HepG2 (cell line): Measurements from ENCODE around the gene WFDC5.

Source experiments
- ELF1 ChIP-seq: sonication (generic); formaldehyde crosslinking; IDR thresholded peaks from 2 replicates; pipeline ENCODE4 v1.4.0; 2020; ENCODE audit warnings: missing genetic modification reagents
- GABPB1 ChIP-seq: IDR thresholded peaks from 2 replicates; pipeline ENCODE4 v1.6.1; 2016; ENCODE audit warnings: mild to moderate bottlenecking, missing genetic modification reagents, moderate library complexity, missing compliant biosample characterization
- POLR2AphosphoS5 ChIP-seq: IDR thresholded peaks from 2 replicates; pipeline ENCODE4 v1.6.1; 2012; ENCODE audit warnings: low read depth, low read length
- RFX5 ChIP-seq: IDR thresholded peaks from 2 replicates; pipeline ENCODE4 v1.6.1; 2011; ENCODE audit warnings: low read depth, low read length, improper control_type of control experiment
- TARDBP ChIP-seq: sonication (generic); formaldehyde crosslinking; IDR thresholded peaks from 2 replicates; pipeline ENCODE4 v1.8.0; 2022; ENCODE audit warnings: mild to moderate bottlenecking, missing genetic modification reagents
- TF ChIP-seq, protein P1 (sequence below): sonication (generic); formaldehyde crosslinking; IDR thresholded peaks from 2 replicates; pipeline ENCODE4 v1.5.0; 2020; ENCODE audit warnings: missing genetic modification reagents
- TF ChIP-seq, protein P2 (sequence below): sonication (generic); formaldehyde crosslinking; IDR thresholded peaks from 2 replicates; pipeline ENCODE4 v1.5.0; 2020; ENCODE audit warnings: mild to moderate bottlenecking, missing genetic modification reagents, moderate library complexity

DNA sequence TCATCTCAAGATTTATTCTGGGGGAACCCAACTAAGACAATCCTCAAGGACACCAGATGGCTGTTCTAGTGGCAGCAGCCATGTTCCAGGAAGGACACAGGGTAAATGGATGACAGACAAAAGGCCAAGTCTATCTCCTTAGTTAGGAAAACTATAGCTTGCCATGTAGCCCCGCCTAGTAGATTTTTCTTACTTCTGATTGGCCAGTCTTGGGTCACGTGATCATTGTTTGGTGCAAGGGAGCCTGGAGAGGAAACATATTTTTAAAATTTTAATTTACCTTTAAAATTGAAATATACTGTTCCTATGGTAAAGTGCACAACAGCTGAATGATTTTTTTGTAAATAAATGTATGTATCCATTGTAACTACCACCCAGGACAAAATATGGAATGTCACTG lies 9.7 kb downstream of the WFDC5 start:
- TF ChIP-seq, protein P1, sequence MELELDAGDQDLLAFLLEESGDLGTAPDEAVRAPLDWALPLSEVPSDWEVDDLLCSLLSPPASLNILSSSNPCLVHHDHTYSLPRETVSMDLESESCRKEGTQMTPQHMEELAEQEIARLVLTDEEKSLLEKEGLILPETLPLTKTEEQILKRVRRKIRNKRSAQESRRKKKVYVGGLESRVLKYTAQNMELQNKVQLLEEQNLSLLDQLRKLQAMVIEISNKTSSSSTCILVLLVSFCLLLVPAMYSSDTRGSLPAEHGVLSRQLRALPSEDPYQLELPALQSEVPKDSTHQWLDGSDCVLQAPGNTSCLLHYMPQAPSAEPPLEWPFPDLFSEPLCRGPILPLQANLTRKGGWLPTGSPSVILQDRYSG (CRISPR knock-in tag) = no peak
- no peak for TF ChIP-seq POLR2AphosphoS5
- no peak for TF ChIP-seq TARDBP (CRISPR knock-in tag)
- TF ChIP-seq GABPB1 (CRISPR knock-in tag) = no peak
- TF ChIP-seq ELF1 (CRISPR knock-in tag) = no peak
- TF ChIP-seq, protein P2, sequence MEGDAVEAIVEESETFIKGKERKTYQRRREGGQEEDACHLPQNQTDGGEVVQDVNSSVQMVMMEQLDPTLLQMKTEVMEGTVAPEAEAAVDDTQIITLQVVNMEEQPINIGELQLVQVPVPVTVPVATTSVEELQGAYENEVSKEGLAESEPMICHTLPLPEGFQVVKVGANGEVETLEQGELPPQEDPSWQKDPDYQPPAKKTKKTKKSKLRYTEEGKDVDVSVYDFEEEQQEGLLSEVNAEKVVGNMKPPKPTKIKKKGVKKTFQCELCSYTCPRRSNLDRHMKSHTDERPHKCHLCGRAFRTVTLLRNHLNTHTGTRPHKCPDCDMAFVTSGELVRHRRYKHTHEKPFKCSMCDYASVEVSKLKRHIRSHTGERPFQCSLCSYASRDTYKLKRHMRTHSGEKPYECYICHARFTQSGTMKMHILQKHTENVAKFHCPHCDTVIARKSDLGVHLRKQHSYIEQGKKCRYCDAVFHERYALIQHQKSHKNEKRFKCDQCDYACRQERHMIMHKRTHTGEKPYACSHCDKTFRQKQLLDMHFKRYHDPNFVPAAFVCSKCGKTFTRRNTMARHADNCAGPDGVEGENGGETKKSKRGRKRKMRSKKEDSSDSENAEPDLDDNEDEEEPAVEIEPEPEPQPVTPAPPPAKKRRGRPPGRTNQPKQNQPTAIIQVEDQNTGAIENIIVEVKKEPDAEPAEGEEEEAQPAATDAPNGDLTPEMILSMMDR (CRISPR knock-in tag) = no peak
- TF ChIP-seq RFX5 = no peak
